HepG2 (cell line): ENCODE results near the gene IGFBP6. TPM values are rescaled to one million over a fixed set of nuclear protein-coding genes. Genes with fewer than 3 reads are reported as not detected.

Experiments
- ATAC-seq: fragments of 200-7000 bp; cut with Tn5 transposase; 3 replicates; pipeline ENCODE4 v1.9.1; 2020; ENCODE audit warnings: mild to moderate bottlenecking, moderate library complexity
- BruUV-seq: library from RNA; stranded (reverse); fragments of 400-500 nt; replicated peaks from 2 replicates; lab custom pipeline; 2021; lab: Mats Ljungman, UMichigan
- CTCF ChIA-PET: fragments of 300-600 bp; formaldehyde crosslinking; extraction: SDS; loops from one replicate; lab custom pipeline; 2021; ENCODE audit warnings: low total read pairs, inconsistent platforms, low intra/inter-chr PET ratio; lab: Yijun Ruan, JAX
- POLR2A ChIA-PET: fragments of 350-600 bp; sonication (Branson Sonifier 250); formaldehyde crosslinking; loops from one replicate; lab custom pipeline; 2020; ENCODE audit warnings: antibody characterized with exemption, inconsistent platforms; lab: Yijun Ruan, JAX
- DNase-seq: peaks from one replicate; pipeline ENCODE4 v3.0.0-alpha.2; 2015; ENCODE audit warnings: low spot score
- FAIRE-seq: peaks from 3 replicates; lab custom pipeline; 2011; peaks lifted over from hg19 to GRCh38; lab: Jason Lieb, UNC
- H2AFZ ChIP-seq: one replicate; pipeline ENCODE4 v1.6.1; 2011; ENCODE audit warnings: low read length, inconsistent platforms
- H3K27ac ChIP-seq: fragments of 300-600 bp; 3 replicates; pipeline ENCODE4 v1.8.0; 2011; ENCODE audit warnings: mixed run types, mild to moderate bottlenecking, mixed read lengths, low read length, inconsistent platforms; ENCODE audit not compliant: insufficient read depth; ENCODE audit errors: extremely low read length
- H3K27me3 ChIP-seq, 2 experiments: fragments of 200-600 bp in 1 of 2; 2 replicates in 1 of 2; 3 replicates in 1 of 2; pipeline versions ENCODE4 v1.6.0 to v1.8.0; 2011; ENCODE audit warnings: low read length in 2 of 2, mild to moderate bottlenecking in 2 of 2, moderate library complexity in 2 of 2, inconsistent platforms in 1 of 2; ENCODE audit not compliant: insufficient read depth in 2 of 2, control insufficient read depth in 1 of 2
- H3K36me3 ChIP-seq, 2 experiments: fragments of 200-600 bp in 1 of 2; replicated peaks in 1 of 2; 2 replicates in 1 of 2; 3 replicates in 1 of 2; pipeline versions ENCODE4 v1.5.1 to v1.8.0; 2011; ENCODE audit warnings: low read length in 2 of 2, inconsistent platforms in 1 of 2; ENCODE audit not compliant: insufficient read depth in 2 of 2, control insufficient read depth in 1 of 2
- H3K4me1 ChIP-seq: 2 replicates; pipeline ENCODE4 v1.5.1; 2012; ENCODE audit warnings: low read length, inconsistent platforms; ENCODE audit not compliant: insufficient read depth
- H3K4me2 ChIP-seq: 2 replicates; pipeline ENCODE4 v1.6.0; 2011; ENCODE audit warnings: low read depth, low read length, inconsistent platforms
- H3K4me3 ChIP-seq, 3 experiments: fragments of 200-600 bp in 1 of 3; sonication (generic), shearing (Covaris generic) in 1 of 3; replicated peaks in 1 of 3; 2 replicates each; pipeline ENCODE4 v1.5.1; 2011 to 2016; ENCODE audit warnings: low read length in 3 of 3, inconsistent platforms in 2 of 3, low read depth in 2 of 3, mild to moderate bottlenecking in 2 of 3, control low read depth in 1 of 3, mixed read lengths in 1 of 3; ENCODE audit not compliant: insufficient read depth in 1 of 3
- H3K79me2 ChIP-seq: one replicate; pipeline ENCODE4 v1.6.1; 2011; ENCODE audit warnings: low read length, inconsistent platforms; ENCODE audit not compliant: insufficient read depth
- H3K9ac ChIP-seq: 2 replicates; pipeline ENCODE4 v1.6.0; 2011; ENCODE audit warnings: mild to moderate bottlenecking, low read depth, low read length, inconsistent platforms; ENCODE audit not compliant: insufficient read depth
- H3K9me3 ChIP-seq: 2 replicates; pipeline ENCODE4 v1.5.1; 2012; ENCODE audit warnings: mild to moderate bottlenecking, low read length
- H4K20me1 ChIP-seq: 2 replicates; pipeline ENCODE4 v1.6.0; 2011; ENCODE audit warnings: inconsistent platforms, mild to moderate bottlenecking, low read length, moderate library complexity; ENCODE audit not compliant: insufficient read depth
- ETV6 ChIP-seq: sonication (generic); formaldehyde crosslinking; conservative IDR thresholded peaks from 2 replicates; pipeline ENCODE4 v1.4.0; 2020; ENCODE audit warnings: missing genetic modification reagents
- FOSL2 ChIP-seq: sonication (generic); formaldehyde crosslinking; IDR thresholded peaks from 2 replicates; pipeline ENCODE4 v1.4.0; 2020; ENCODE audit warnings: missing genetic modification reagents
- MAF1 ChIP-seq: sonication (generic); formaldehyde crosslinking; IDR thresholded peaks from 2 replicates; pipeline ENCODE4 v1.5.0; 2020; ENCODE audit warnings: missing genetic modification reagents, borderline replicate concordance
- POLR2AphosphoS5 ChIP-seq: IDR thresholded peaks from 2 replicates; pipeline ENCODE4 v1.6.1; 2012; ENCODE audit warnings: low read depth, low read length
- RAD51 ChIP-seq: fragments of 450-650 bp; IDR thresholded peaks from 2 replicates; pipeline ENCODE4 v1.6.1; 2016; ENCODE audit warnings: borderline replicate concordance
- RBM22 ChIP-seq: fragments of 200-400 bp; formaldehyde crosslinking; optimal IDR thresholded peaks from 2 replicates; pipeline ENCODE3; 2017; ENCODE audit warnings: mild to moderate bottlenecking, low read length, moderate library complexity
- SETDB1 ChIP-seq: sonication (generic); formaldehyde crosslinking; IDR thresholded peaks from 2 replicates; pipeline ENCODE4 v1.5.1; 2020; ENCODE audit warnings: missing genetic modification reagents, mild to moderate bottlenecking, borderline replicate concordance
- ZNF230 ChIP-seq: sonication (generic); formaldehyde crosslinking; IDR thresholded peaks from 2 replicates; pipeline ENCODE4 v1.4.0; 2020; ENCODE audit warnings: mild to moderate bottlenecking, missing genetic modification reagents
- ZNF543 ChIP-seq: sonication (generic); formaldehyde crosslinking; IDR thresholded peaks from 2 replicates; pipeline ENCODE4 v1.4.0; 2020; ENCODE audit warnings: mild to moderate bottlenecking, missing genetic modification reagents
- ZNF570 ChIP-seq: sonication (generic); formaldehyde crosslinking; IDR thresholded peaks from 2 replicates; pipeline ENCODE4 v1.4.0; 2020; ENCODE audit warnings: mild to moderate bottlenecking, missing genetic modification reagents, borderline replicate concordance
- WGBS: methylation state at CpG from one replicate; pipeline ENCODE4 v1.1.6; 2017; ENCODE audit warnings: low lambda C conversion rate; 5-methylcytosine and 5-hydroxymethylcytosine counted together
- in situ Hi-C: cut with HindIII; loops from 2 replicates; pipeline ENCODE4 v1.10.0; 2017; ENCODE audit warnings: low pct_unique_long_range_greater_than_20kb; ENCODE audit not compliant: extremely low pct_ligation_motif_present
- intact Hi-C: fragments of 100-400 bp; cut with micrococcal nuclease; formaldehyde crosslinking; loops from one replicate; pipeline ENCODE4 v1.10.0; 2022; ENCODE audit not compliant: unreplicated experiment
- polyA plus RNA-seq, 8 experiments: library from polyadenylated mRNA; depleted of rRNA in 3 of 8; stranded (reverse) in 7 of 8; unstranded in 1 of 8; fragments of >200 nt; fragmentation: Illumina TruSeq in 4 of 8; extraction: Trizol in 4 of 8; gene quantifications; 2 replicates each; pipeline versions ENCODE4 v1.2.1 to v1.2.3, GENCODE V29; 2011 to 2016; ENCODE audit warnings: low read depth in 4 of 8, missing spikeins in 1 of 8, mixed read lengths in 1 of 8; ENCODE audit not compliant: insufficient read depth in 1 of 8
- total RNA-seq, 5 experiments: library from RNA; depleted of rRNA; stranded (reverse); fragments of >200 nt; fragmentation: Illumina TruSeq; extraction: Trizol; gene quantifications; 2 replicates each; pipeline ENCODE4 v1.2.3, GENCODE V29; 2016; ENCODE audit warnings: low read depth in 1 of 5

Gene IGFBP6
- total and polyA plus RNA-seq, 2 of the 13 experiments (the other 11 are each of a cell fraction or from before 2014, with no cell fraction given) = 3.9 to 25.2 TPM

- WGBS = 91% methylated on average over 8 of the region's 12 CpGs
- no peak overlapping the region for H3K9ac ChIP-seq
- ATAC-seq = peak; percentile 15; the same call in 2 of the 3 replicates
Observed at GRCh38 chr12:53120685-53121525, 23.4 kb downstream of the IGFBP6 start.

GRCh38 chr12:53122961-53123468, 25.5 kb downstream of the IGFBP6 start:
- ChIA-PET POLR2A (no interaction called here), CTCF (no interaction called here)
- Histone ChIP-seq H3K27me3 (no peaks in the 10 kb centered on the region), H3K4me2 (no peak overlapping the region), H4K20me1 (no peaks in the 10 kb centered on the region), H3K9me3 (no peaks in the 10 kb centered on the region), H3K36me3 (peaks cover 17 to 34% of the 10 kb centered on the region in 2 experiments), H3K27ac (no peak overlapping the region), H3K9ac (no peak overlapping the region), H2AFZ (no peak overlapping the region), H3K4me1 (peaks cover 6% of the 10 kb centered on the region; the same call in 1 of the 2 replicates), H3K4me3 (no peak overlapping the region), H3K79me2 (no peaks in the 10 kb centered on the region)
- DNase-seq = no peak
- TF ChIP-seq ZNF543 (no peak), RBM22 (peak; percentile 36)
- in situ Hi-C loops (no loop called here), intact Hi-C loops (no loop called here)
- BruUV-seq = no TSS peak
- peak; percentile 25; the same call in 1 of the 3 replicates for ATAC-seq
- 96% methylated on average over 4 of the region's 10 CpGs for WGBS
- FAIRE-seq = no peak

More at GRCh38 chr12:53120685-53121525, 23.4 kb downstream of the IGFBP6 start:
- Histone ChIP-seq H4K20me1 (no peaks in the 10 kb centered on the region), H3K27me3 (no peaks in the 10 kb centered on the region), H2AFZ (no peak overlapping the region), H3K27ac (no peak overlapping the region), H3K4me2 (no peak overlapping the region), H3K36me3 (peaks cover 18 to 47% of the 10 kb centered on the region in 2 experiments), H3K4me1 (peaks cover 6% of the 10 kb centered on the region; the same call in 1 of the 2 replicates), H3K79me2 (no peaks in the 10 kb centered on the region), H3K4me3 (no peak overlapping the region), H3K9me3 (no peaks in the 10 kb centered on the region)
- ChIA-PET CTCF (no interaction called here), POLR2A (no interaction called here)
- 0 out of 2 replicates have a peak, but pooled peaks have one; percentile 5 for TF ChIP-seq POLR2AphosphoS5
- no peak for TF ChIP-seq ZNF230
- no peak for TF ChIP-seq ETV6 (CRISPR knock-in tag)
- no peak for TF ChIP-seq RAD51
- no peak for TF ChIP-seq ZNF570 (CRISPR knock-in tag)
- no peak for TF ChIP-seq FOSL2
- TF ChIP-seq MAF1 (CRISPR knock-in tag) = no peak
- TF ChIP-seq SETDB1 (CRISPR knock-in tag) = no peak
- in situ Hi-C loops (no loop called here), intact Hi-C loops (no loop called here)
- no TSS peak for BruUV-seq
- FAIRE-seq (no peak), DNase-seq (no peak)
